ENCODE measurements around the gene ALKBH5. TPM values are rescaled to one million over a fixed set of nuclear protein-coding genes. Genes with fewer than 3 reads are reported as not detected.

ALKBH5 gene
- 10 to 100 TPM; 65.2 to 71.8 (median 68.8) TPM for polyA plus RNA-seq (ENCODE audit: insufficient read length in 4 of 4)

GRCh38 chr17:18183334-18184142, at the start of gene ALKBH5:
Gene ALKBH5, plus strand, starts transcription at chr17:18183828. Its CDS starts 416 bp downstream, at chr17:18184244.
- peak; percentile 98 to 99 (median 99) for DNase-seq (ENCODE audit: low read depth in 4 of 4, low spot score in 3 of 4)

- no peak for DNase-seq (ENCODE audit: low read depth in 4 of 4, low spot score in 3 of 4)
Measured at GRCh38 chr17:18136357-18136756, 47.3 kb upstream of the ALKBH5 start.

GRCh38 chr17:18138065-18138749, 45.4 kb upstream of the ALKBH5 start:
- no peak for DNase-seq (ENCODE audit: low read depth in 4 of 4, low spot score in 3 of 4)

- no peak for DNase-seq (ENCODE audit: low read depth in 4 of 4, low spot score in 3 of 4)
Measured at GRCh38 chr17:18139092-18139491, 44.5 kb upstream of the ALKBH5 start.

GRCh38 chr17:18139498-18139897, 44.1 kb upstream of the ALKBH5 start:
- DNase-seq (ENCODE audit: low read depth in 4 of 4, low spot score in 3 of 4), result no peak

GRCh38 chr17:18139949-18140348, 43.7 kb upstream of the ALKBH5 start:
- DNase-seq (ENCODE audit: low read depth in 4 of 4, low spot score in 3 of 4), result no peak

GRCh38 chr17:18140648-18141047, 43.0 kb upstream of the ALKBH5 start:
- no peak for DNase-seq (ENCODE audit: low read depth in 4 of 4, low spot score in 3 of 4)

GRCh38 chr17:18141210-18141803, 42.3 kb upstream of the ALKBH5 start:
- peak in 2 of 4 donors; percentile 55 to 56 for DNase-seq (ENCODE audit: low read depth in 4 of 4, low spot score in 3 of 4)

GRCh38 chr17:18142417-18142816, 41.2 kb upstream of the ALKBH5 start:
- DNase-seq (ENCODE audit: low read depth in 4 of 4, low spot score in 3 of 4), result no peak

- no peak for DNase-seq (ENCODE audit: low read depth in 4 of 4, low spot score in 3 of 4)
Measured at GRCh38 chr17:18143044-18143936, 40.3 kb upstream of the ALKBH5 start.

GRCh38 chr17:18144261-18144660, 39.4 kb upstream of the ALKBH5 start:
- DNase-seq (ENCODE audit: low read depth in 4 of 4, low spot score in 3 of 4), result no peak

- DNase-seq (ENCODE audit: low read depth in 4 of 4, low spot score in 3 of 4), result no peak
Measured at GRCh38 chr17:18144855-18145254, 38.8 kb upstream of the ALKBH5 start.

- no peak for DNase-seq (ENCODE audit: low read depth in 4 of 4, low spot score in 3 of 4)
Measured at GRCh38 chr17:18145811-18146210, 37.8 kb upstream of the ALKBH5 start.

GRCh38 chr17:18146259-18146658, 37.4 kb upstream of the ALKBH5 start:
- no peak for DNase-seq (ENCODE audit: low read depth in 4 of 4, low spot score in 3 of 4)

- DNase-seq (ENCODE audit: low read depth in 4 of 4, low spot score in 3 of 4), result no peak
Measured at GRCh38 chr17:18146980-18147379, 36.6 kb upstream of the ALKBH5 start.

- no peak for DNase-seq (ENCODE audit: low read depth in 4 of 4, low spot score in 3 of 4)
Measured at GRCh38 chr17:18148586-18148985, 35.0 kb upstream of the ALKBH5 start.

GRCh38 chr17:18151290-18151689, 32.3 kb upstream of the ALKBH5 start:
- no peak for DNase-seq (ENCODE audit: low read depth in 4 of 4, low spot score in 3 of 4)

- no peak for DNase-seq (ENCODE audit: low read depth in 4 of 4, low spot score in 3 of 4)
Measured at GRCh38 chr17:18155179-18155578, 28.4 kb upstream of the ALKBH5 start.

- no peak for DNase-seq (ENCODE audit: low read depth in 4 of 4, low spot score in 3 of 4)
Measured at GRCh38 chr17:18156171-18156975, 27.3 kb upstream of the ALKBH5 start.

GRCh38 chr17:18156976-18157280, 26.7 kb upstream of the ALKBH5 start:
- no peak for DNase-seq (ENCODE audit: low read depth in 4 of 4, low spot score in 3 of 4)
